Measurements from ENCODE around the gene COMT.

Gene COMT

DNA sequence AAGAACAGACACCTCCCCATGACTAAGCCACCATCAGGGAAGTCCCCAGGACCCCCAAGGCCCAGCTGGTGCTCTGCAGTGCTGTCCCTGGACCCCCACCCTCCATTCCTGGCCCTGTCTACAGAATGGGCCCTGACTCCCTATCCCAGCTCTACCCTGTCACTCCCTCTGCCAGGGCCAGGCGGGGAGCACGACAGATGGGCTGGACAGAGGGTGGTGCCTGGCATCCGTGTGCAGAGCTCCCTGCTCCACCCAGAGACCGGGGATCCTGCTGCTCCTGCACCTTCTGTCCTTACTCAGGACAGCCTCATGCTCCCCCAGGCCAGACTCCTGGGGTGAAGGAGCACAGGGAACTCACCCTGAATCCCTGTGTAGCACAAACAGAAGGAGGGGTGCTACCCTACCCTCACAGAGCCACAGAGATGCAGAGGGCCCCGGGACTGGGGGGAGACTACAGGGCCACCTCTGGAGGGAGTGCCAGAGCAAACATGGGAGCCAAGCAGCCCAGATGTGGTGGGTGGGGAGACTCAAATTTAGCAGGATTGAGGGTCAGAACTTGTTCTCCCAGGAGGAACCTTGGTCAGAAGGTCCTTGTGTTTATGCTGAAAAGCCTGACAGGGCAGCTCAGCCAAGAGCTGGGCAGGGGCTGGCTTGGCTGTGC, 73.1 kb downstream of the COMT start:
- no peak for DNase-seq

DNA sequence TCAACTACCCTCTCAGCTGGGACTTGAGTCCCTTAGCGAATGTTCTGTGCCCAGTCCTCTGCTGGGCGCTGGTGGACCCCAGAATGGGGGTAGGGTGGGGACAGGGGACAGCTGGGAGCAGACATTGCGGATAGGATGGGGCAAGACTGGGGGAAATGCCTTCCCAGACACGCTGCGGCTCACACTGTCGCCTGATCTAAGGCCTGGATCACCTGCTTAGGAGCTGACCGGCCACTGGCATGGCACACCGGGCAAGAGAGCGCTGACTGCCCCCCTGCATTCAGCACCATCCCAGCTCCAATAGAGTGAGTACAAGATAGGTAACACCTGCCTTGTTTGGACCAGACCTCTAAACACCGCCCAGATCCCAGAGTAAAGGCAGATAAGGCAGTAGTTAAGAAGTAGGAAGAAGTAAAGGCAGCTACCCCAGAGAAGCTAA, 73.6 kb downstream of the COMT start:
- DNase-seq, result no peak

DNA sequence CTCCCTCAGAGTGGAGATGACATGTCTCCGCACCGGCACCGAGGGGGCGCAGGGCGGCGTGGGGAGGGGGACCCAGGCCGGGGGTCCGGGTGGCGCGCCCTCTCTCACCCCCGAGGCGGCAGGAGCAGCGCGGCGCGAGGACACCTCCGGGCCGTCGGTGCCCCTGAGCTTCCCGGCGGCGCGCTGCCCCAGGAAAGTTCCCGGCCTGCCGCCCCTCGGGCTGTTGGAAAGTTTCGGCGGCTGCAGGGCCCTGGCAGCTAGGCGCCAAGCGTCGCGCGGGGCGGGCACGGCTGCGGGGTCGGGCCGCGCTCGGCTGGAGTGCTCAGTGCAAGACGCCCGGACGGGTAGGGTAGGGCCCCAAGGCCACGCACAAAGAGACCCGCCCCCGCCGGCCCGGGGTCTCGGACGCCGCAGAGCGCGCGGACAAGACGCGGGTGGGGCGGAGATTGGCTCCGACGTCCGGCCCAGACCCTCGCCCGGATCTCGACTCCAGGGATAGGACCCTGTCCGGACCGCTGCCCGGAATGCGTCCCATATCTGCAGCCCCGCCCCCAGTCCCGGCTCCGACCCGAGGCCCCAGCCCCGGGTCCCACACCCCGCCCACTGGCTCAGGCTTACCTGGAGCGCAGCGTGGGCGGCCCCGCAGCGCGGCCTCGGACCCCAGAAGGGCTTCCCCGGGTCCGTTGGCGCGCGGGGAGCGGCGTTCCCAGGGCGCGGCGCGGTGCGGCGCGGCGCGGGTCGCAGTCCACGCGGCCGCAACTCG, 74.6 kb downstream of the COMT start:
- no peak for DNase-seq

- peak; percentile 75 for DNase-seq
Measured at GRCh38 chr22:20016734-20017621, 75.4 kb downstream of the COMT start, which contains the start of gene ARVCF. Gene ARVCF (minus strand): TSS chr22:20016823. CDS start chr22:19990794, 26,029 bp downstream.

DNA sequence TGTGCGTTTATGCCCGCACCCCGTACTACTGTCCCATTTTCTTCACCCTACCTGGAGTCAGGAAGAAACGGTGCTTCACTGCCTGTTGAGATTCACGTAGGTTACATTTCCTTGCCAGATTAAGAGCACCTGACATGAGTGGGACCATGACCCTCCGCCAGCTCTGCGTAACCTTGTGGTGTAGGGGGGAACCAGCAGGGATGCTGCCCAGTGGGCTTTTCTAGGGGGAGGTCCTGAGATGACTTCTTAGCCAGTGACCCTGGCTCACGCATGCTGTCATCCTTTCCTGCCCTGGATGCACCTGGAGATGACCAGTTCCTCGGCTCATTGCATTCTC, 76.0 kb downstream of the COMT start:
- no peak for DNase-seq

GRCh38 chr22:20018001-20018400, 76.4 kb downstream of the COMT start:
- no peak for DNase-seq

All from kidney glomerular epithelial cell (primary cell).